Omental fat pad (tissue), 4 donors: Measurements from ENCODE around the gene POT1. TPM values are rescaled to one million over a fixed set of nuclear protein-coding genes. Genes with fewer than 3 reads are reported as not detected.
A peak's percentile ranks its signal among the peaks of the same experiment; 100 is the strongest.

Experiments used
- ATAC-seq: fragments of 150-250 bp; one replicate; pipeline ENCODE4 v1.9.1; 2016; ENCODE audit warnings: mild to moderate bottlenecking, moderate library complexity; ENCODE audit not compliant: low FRiP score
- DNase-seq: peaks from one replicate; pipeline ENCODE4 v3.0.0-alpha.2; 2019; ENCODE audit warnings: low spot score
- total RNA-seq, 4 donors: library from RNA; depleted of rRNA; stranded (reverse); fragments of >200 nt; gene quantifications; one replicate each; pipeline ENCODE4 v1.1.0, GENCODE V29; 2016
- TF ChIP-seq, protein P1 (sequence below), 3 donors: fragments of 450-650 bp; IDR thresholded peaks; one replicate each; pipeline ENCODE4 v1.5.1; 2016 to 2017; ENCODE audit warnings: antibody characterized with exemption in 3 of 3, mild to moderate bottlenecking in 3 of 3, moderate library complexity in 2 of 3

The POT1 gene
- total RNA-seq, 4 donors from 2014 or later = 9.4 to 30.9 (median 16.5) TPM

GRCh38 chr7:124784879-124785818 lies 144.5 kb downstream of the POT1 start:
- DNase-seq (no peak), ATAC-seq (peak; percentile 82)
- TF ChIP-seq, protein P1, sequence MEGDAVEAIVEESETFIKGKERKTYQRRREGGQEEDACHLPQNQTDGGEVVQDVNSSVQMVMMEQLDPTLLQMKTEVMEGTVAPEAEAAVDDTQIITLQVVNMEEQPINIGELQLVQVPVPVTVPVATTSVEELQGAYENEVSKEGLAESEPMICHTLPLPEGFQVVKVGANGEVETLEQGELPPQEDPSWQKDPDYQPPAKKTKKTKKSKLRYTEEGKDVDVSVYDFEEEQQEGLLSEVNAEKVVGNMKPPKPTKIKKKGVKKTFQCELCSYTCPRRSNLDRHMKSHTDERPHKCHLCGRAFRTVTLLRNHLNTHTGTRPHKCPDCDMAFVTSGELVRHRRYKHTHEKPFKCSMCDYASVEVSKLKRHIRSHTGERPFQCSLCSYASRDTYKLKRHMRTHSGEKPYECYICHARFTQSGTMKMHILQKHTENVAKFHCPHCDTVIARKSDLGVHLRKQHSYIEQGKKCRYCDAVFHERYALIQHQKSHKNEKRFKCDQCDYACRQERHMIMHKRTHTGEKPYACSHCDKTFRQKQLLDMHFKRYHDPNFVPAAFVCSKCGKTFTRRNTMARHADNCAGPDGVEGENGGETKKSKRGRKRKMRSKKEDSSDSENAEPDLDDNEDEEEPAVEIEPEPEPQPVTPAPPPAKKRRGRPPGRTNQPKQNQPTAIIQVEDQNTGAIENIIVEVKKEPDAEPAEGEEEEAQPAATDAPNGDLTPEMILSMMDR (IDR thresholded peaks at IDR 0.05) = peak in 1 of 3 donors; percentile 29

DNA sequence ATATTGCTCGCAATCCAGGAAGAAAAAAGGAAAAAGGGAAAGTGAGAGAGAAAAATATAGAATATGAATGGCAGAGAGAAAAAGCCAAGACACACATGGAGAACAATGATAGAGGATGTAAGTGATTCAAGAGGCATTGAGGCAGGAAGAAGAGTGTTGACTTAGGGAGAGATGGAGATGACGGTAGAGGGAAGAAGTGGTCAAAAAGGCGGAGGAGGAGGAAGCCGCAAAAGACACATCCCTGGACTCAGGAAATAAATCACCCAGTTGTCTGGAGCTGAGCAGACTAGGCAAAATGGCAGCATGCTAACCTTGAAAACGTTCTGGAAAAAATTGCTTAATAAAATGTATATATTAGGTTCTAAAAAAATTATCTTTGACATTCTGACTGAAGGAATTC lies 146.4 kb downstream of the POT1 start:
- TF ChIP-seq, protein P1 (IDR thresholded peaks at IDR 0.05) = no peak
- ATAC-seq = no peak
- DNase-seq = no peak

DNA sequence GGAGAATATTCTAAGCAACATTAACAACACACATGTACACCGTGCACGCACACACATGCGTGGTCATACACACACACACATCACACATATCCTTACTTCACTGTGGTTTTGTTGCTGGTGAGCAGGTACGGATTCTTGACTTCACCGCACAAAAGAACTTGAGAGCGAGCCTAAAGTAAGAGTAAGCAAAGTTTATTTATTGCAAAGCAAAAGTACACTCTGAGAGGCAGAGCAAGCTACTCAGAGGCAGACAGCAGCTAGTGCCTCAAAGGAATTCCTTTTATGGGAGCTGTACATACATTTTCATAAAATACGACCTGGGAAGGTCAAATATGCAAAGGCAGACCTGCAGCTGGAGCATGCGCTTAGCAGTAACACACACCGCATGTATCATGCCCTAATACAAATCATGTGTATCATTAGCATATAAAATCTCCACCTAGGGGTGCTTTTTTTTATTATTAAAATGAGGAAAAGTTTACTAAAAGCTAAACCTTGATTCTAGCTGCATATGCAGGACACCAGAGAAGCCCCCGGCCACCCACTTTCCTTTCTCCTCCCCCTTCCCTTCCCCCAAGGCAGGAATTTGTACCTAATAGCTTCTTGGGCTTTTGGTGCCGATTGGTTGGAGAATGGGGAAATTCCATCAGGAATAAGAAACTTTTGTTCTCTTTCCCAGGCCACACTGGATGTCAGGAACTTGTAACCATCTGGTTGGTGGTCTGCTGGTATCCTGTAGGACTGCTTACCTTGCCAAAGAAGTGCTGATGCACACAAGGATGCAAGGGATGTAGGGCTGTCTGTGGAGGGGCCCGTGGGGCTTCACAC lies 147.5 kb downstream of the POT1 start:
- TF ChIP-seq, protein P1 (IDR thresholded peaks at IDR 0.05) = no peak
- no peak for ATAC-seq
- no peak for DNase-seq

GRCh38 chr7:124781418-124781817 lies 148.2 kb downstream of the POT1 start:
- DNase-seq (no peak), ATAC-seq (no peak)
- TF ChIP-seq, protein P1 (IDR thresholded peaks at IDR 0.05) = no peak

GRCh38 chr7:124780608-124781007 lies 149.0 kb downstream of the POT1 start:
- ATAC-seq = no peak
- DNase-seq = no peak
- TF ChIP-seq, protein P1 (IDR thresholded peaks at IDR 0.05) = no peak

GRCh38 chr7:124780056-124780455 lies 149.6 kb downstream of the POT1 start:
- ATAC-seq (no peak), DNase-seq (no peak)
- TF ChIP-seq, protein P1 (IDR thresholded peaks at IDR 0.05) = no peak
